Measurements from ENCODE around the gene INSIG2. TPM values are rescaled to one million over a fixed set of nuclear protein-coding genes. Genes with fewer than 3 reads are reported as not detected.

Gene INSIG2
- polyA plus RNA-seq, 1 of the 3 experiments (the other 2 are of a cell fraction) = 8.7 TPM

DNA sequence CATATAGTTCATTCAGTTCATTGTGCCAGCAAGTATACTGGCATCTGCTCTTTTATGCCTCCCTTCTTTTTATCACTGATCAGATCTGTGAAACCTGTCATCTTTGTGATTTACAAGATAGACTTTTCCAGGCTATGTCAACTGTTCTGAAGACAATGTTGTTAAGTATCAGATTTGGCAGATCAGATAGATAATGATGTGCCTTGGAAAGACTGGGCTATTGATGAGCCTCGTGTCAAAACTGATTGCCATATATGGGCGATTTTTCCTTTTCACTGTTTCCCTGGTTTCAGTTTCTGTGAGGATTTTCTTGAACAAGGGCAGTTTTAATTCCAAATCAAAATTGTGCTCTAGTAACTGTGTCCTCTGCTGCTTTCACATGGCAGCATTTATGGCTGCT lies 26.6 kb downstream of the INSIG2 start:
- Histone ChIP-seq H3K9me2 (no peaks in the 10 kb centered on the region), H2AFZ (ENCODE audit: low read depth) (no peak overlapping the region), H3K9me3 (no peaks in the 10 kb centered on the region), H3K4me2 (no peak overlapping the region), H3K79me2 (ENCODE audit: insufficient read depth) (no peaks in the 10 kb centered on the region), H3F3A (replicated peaks; ENCODE audit: insufficient read depth) (no peaks in the 10 kb centered on the region), H3K4me1 (ENCODE audit: control insufficient read depth in 1 of 2, insufficient read depth in 2 of 2, low read depth in 1 of 2, low read length in 1 of 2) (no peaks in the 10 kb centered on the region), H3K36me3 (replicated peaks in 1 of 2; ENCODE audit: control insufficient read depth in 1 of 2, insufficient read depth in 2 of 2, low read length in 1 of 2) (peaks cover 8 to 10% of the 10 kb centered on the region in 2 experiments), H3K27ac (ENCODE audit: low read depth in 2 of 2, low read length in 1 of 2) (no peak overlapping the region), H4K20me1 (ENCODE audit: insufficient read depth) (no peaks in the 10 kb centered on the region), H3K9ac (no peak overlapping the region), H3K27me3 (ENCODE audit: insufficient read depth) (no peaks in the 10 kb centered on the region), H3K4me3 (ENCODE audit: low read depth in 2 of 2, low read length in 1 of 2) (no peak overlapping the region)
- WGBS (ENCODE audit: low lambda C conversion rate) = 95% methylated on average over 2 of the region's 2 CpGs
- TF ChIP-seq FOSL2 (IDR thresholded peaks at IDR 0.05; ENCODE audit: borderline replicate concordance, low read depth) = no peak
- no peak for TF ChIP-seq SIN3A (IDR thresholded peaks at IDR 0.05; ENCODE audit: borderline replicate concordance, low read depth, low read length)
- TF ChIP-seq NRF1 (IDR thresholded peaks at IDR 0.05; ENCODE audit: low read depth, low read length) = no peak
- TF ChIP-seq NFIC (IDR thresholded peaks at IDR 0.05; ENCODE audit: borderline replicate concordance) = no peak
- TF ChIP-seq EZH2phosphoT487 (IDR thresholded peaks at IDR 0.05; ENCODE audit: borderline replicate concordance, low read depth) = no peak
- no peak for TF ChIP-seq ELF1 (IDR thresholded peaks at IDR 0.05)
- TF ChIP-seq RFX5 (IDR thresholded peaks at IDR 0.05; ENCODE audit: low read length) = no peak
- no peak for TF ChIP-seq RAD21 (IDR thresholded peaks at IDR 0.05; ENCODE audit: low read length)
- TF ChIP-seq GATA2 (CRISPR knock-in tag; IDR thresholded peaks at IDR 0.05) = no peak
- TF ChIP-seq FOXJ3 (CRISPR knock-in tag; IDR thresholded peaks at IDR 0.05) = no peak
- no peak for TF ChIP-seq TAF1 (IDR thresholded peaks at IDR 0.05; ENCODE audit: borderline replicate concordance, low read depth, low read length)
- TF ChIP-seq, protein P1, sequence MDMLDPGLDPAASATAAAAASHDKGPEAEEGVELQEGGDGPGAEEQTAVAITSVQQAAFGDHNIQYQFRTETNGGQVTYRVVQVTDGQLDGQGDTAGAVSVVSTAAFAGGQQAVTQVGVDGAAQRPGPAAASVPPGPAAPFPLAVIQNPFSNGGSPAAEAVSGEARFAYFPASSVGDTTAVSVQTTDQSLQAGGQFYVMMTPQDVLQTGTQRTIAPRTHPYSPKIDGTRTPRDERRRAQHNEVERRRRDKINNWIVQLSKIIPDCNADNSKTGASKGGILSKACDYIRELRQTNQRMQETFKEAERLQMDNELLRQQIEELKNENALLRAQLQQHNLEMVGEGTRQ (IDR thresholded peaks at IDR 0.05; ENCODE audit: borderline replicate concordance, low read depth, low read length) = no peak
- TF ChIP-seq, protein P2, sequence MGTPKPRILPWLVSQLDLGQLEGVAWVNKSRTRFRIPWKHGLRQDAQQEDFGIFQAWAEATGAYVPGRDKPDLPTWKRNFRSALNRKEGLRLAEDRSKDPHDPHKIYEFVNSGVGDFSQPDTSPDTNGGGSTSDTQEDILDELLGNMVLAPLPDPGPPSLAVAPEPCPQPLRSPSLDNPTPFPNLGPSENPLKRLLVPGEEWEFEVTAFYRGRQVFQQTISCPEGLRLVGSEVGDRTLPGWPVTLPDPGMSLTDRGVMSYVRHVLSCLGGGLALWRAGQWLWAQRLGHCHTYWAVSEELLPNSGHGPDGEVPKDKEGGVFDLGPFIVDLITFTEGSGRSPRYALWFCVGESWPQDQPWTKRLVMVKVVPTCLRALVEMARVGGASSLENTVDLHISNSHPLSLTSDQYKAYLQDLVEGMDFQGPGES (IDR thresholded peaks at IDR 0.05; ENCODE audit: low read depth, low read length) = no peak
- DNase-seq = no peak
- ChIA-PET POLR2A (no interaction called here), CTCF (no interaction called here)

DNA sequence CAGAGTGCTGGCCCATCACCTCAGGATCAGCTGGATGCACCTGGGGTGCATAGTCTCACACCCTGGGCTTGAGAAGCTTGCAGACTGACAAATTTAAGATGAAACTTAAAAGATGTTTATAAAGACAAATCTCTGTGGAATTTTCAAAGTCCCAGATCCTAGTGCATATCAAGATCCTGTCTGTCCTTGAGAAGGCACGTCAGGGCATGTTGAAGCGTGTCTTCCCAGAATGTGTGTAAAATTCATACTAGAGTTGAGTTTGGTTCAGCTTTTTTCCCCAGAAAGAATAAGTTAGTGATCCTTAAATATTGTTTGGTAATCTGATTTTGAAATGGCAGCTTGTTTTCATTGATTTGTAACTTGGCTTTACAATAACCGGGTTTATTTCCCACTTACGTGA lies 27.5 kb downstream of the INSIG2 start:
- Histone ChIP-seq H3K4me3 (ENCODE audit: low read depth in 2 of 2, low read length in 1 of 2) (no peak overlapping the region), H3K9ac (no peak overlapping the region), H4K20me1 (ENCODE audit: insufficient read depth) (no peaks in the 10 kb centered on the region), H3K36me3 (replicated peaks in 1 of 2; ENCODE audit: control insufficient read depth in 1 of 2, insufficient read depth in 2 of 2, low read length in 1 of 2) (peaks cover 3 to 6% of the 10 kb centered on the region in 2 experiments), H2AFZ (ENCODE audit: low read depth) (no peak overlapping the region), H3K27ac (ENCODE audit: low read depth in 2 of 2, low read length in 1 of 2) (no peak overlapping the region), H3K9me3 (no peaks in the 10 kb centered on the region), H3K27me3 (ENCODE audit: insufficient read depth) (no peaks in the 10 kb centered on the region), H3K79me2 (ENCODE audit: insufficient read depth) (no peaks in the 10 kb centered on the region), H3K4me1 (ENCODE audit: control insufficient read depth in 1 of 2, insufficient read depth in 2 of 2, low read depth in 1 of 2, low read length in 1 of 2) (no peaks in the 10 kb centered on the region), H3F3A (replicated peaks; ENCODE audit: insufficient read depth) (no peaks in the 10 kb centered on the region), H3K9me2 (no peaks in the 10 kb centered on the region), H3K4me2 (no peak overlapping the region)
- ChIA-PET POLR2A (no interaction called here), CTCF (no interaction called here)
- whole genome bisulfite sequencing (ENCODE audit: low lambda C conversion rate) = 94% methylated on average over 4 of the region's 4 CpGs
- DNase-seq = no peak
- TF ChIP-seq RAD21 (IDR thresholded peaks at IDR 0.05; ENCODE audit: low read length) = no peak
- TF ChIP-seq TEAD4 (IDR thresholded peaks at IDR 0.05; ENCODE audit: borderline replicate concordance, insufficient read depth) = no peak
- TF ChIP-seq NRF1 (IDR thresholded peaks at IDR 0.05; ENCODE audit: low read depth, low read length) = no peak
- no peak for TF ChIP-seq TAF1 (IDR thresholded peaks at IDR 0.05; ENCODE audit: borderline replicate concordance, low read depth, low read length)
- TF ChIP-seq RCOR1 (IDR thresholded peaks at IDR 0.05; ENCODE audit: low read length) = no peak
- no peak for TF ChIP-seq FOXJ3 (CRISPR knock-in tag; IDR thresholded peaks at IDR 0.05)
- no peak for TF ChIP-seq YY1 (IDR thresholded peaks at IDR 0.05; ENCODE audit: low read depth)
- no peak for TF ChIP-seq RFX5 (IDR thresholded peaks at IDR 0.05; ENCODE audit: low read length)
- no peak for TF ChIP-seq MEF2A (IDR thresholded peaks at IDR 0.05; ENCODE audit: borderline replicate concordance, low read depth)
- TF ChIP-seq FOSL2 (IDR thresholded peaks at IDR 0.05; ENCODE audit: borderline replicate concordance, low read depth) = no peak
- TF ChIP-seq SIN3A (IDR thresholded peaks at IDR 0.05; ENCODE audit: borderline replicate concordance, low read depth, low read length) = no peak
- TF ChIP-seq NFIC (IDR thresholded peaks at IDR 0.05; ENCODE audit: borderline replicate concordance) = no peak
- TF ChIP-seq, protein P3, sequence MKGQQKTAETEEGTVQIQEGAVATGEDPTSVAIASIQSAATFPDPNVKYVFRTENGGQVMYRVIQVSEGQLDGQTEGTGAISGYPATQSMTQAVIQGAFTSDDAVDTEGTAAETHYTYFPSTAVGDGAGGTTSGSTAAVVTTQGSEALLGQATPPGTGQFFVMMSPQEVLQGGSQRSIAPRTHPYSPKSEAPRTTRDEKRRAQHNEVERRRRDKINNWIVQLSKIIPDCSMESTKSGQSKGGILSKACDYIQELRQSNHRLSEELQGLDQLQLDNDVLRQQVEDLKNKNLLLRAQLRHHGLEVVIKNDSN (IDR thresholded peaks at IDR 0.05; ENCODE audit: borderline replicate concordance, low read depth) = no peak
- TF ChIP-seq, protein P4, sequence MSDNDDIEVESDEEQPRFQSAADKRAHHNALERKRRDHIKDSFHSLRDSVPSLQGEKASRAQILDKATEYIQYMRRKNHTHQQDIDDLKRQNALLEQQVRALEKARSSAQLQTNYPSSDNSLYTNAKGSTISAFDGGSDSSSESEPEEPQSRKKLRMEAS (IDR thresholded peaks at IDR 0.05; ENCODE audit: low read depth) = no peak
- no peak for TF ChIP-seq SMC3 (IDR thresholded peaks at IDR 0.05; ENCODE audit: low read depth, low read length)
- no peak for TF ChIP-seq POLR2AphosphoS5 (IDR thresholded peaks at IDR 0.05; ENCODE audit: low read depth, low read length)
- TF ChIP-seq, protein P5, sequence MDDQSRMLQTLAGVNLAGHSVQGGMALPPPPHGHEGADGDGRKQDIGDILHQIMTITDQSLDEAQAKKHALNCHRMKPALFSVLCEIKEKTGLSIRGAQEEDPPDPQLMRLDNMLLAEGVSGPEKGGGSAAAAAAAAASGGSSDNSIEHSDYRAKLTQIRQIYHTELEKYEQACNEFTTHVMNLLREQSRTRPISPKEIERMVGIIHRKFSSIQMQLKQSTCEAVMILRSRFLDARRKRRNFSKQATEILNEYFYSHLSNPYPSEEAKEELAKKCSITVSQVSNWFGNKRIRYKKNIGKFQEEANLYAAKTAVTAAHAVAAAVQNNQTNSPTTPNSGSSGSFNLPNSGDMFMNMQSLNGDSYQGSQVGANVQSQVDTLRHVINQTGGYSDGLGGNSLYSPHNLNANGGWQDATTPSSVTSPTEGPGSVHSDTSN (IDR thresholded peaks at IDR 0.05) = no peak
